ENCODE measurements around the gene PFDN1. TPM values are rescaled to one million over a fixed set of nuclear protein-coding genes. Genes with fewer than 3 reads are reported as not detected.

Gene PFDN1
- total RNA-seq, 5 donors from 2014 or later (not counting 1 experiment from before 2014, with no cell fraction given), result 26.9 to 32.2 (median 28.1) TPM

GRCh38 chr5:140297283-140297682, 5.6 kb downstream of the PFDN1 start:
- Mint-ChIP-seq H3K9me3 (no peaks in the 10 kb centered on the region), H3K36me3 (peaks cover 24% of the 10 kb centered on the region), H3K27ac (no peak overlapping the region), H3K27me3 (no peaks in the 10 kb centered on the region), H3K4me1 (peaks cover 67 to 76% (median 72%) of the 10 kb centered on the region in 3 donors), H3K4me3 (no peak overlapping the region)
- H3K27ac ChIP-seq (ENCODE audit: low read length), result no peak overlapping the region
- POLR2A ChIA-PET, result no interaction called here
- WGBS (ENCODE audit: insufficient coverage), result 96% methylated on average over 4 of the region's 5 CpGs
- H3K4me1 ChIP-seq (ENCODE audit: control insufficient read depth in 1 of 2, extremely low read depth in 1 of 2, insufficient read depth in 2 of 2, low read length in 2 of 2), result peaks cover 3 to 23% of the 10 kb centered on the region in 2 experiments
- no peaks in the 10 kb centered on the region for H3K27me3 ChIP-seq (replicated peaks in 1 of 2; ENCODE audit: control insufficient read depth in 2 of 2, extremely low read depth in 1 of 2, insufficient read depth in 2 of 2, low read length in 1 of 2)
- no peak overlapping the region for H3K4me3 ChIP-seq (ENCODE audit: control insufficient read depth in 1 of 2, extremely low read depth in 1 of 2, low read length in 1 of 2)
- CTCF ChIA-PET, result no interaction called here
- DNase-seq, result no peak
- peaks cover 0 to 15% of the 10 kb centered on the region in 2 donors for H3K36me3 ChIP-seq (ENCODE audit: control insufficient read depth in 2 of 2, extremely low read depth in 1 of 2, insufficient read depth in 1 of 2, low read length in 1 of 2)
- H3K9me3 ChIP-seq, result no peaks in the 10 kb centered on the region
- ATAC-seq (replicated peaks in 1 of 4), result no peak

- Histone ChIP-seq H3K9me3 (no peaks in the 10 kb centered on the region), H3K4me1 (ENCODE audit: control insufficient read depth in 1 of 2, extremely low read depth in 1 of 2, insufficient read depth in 2 of 2, low read length in 2 of 2) (peaks cover 0 to 18% of the 10 kb centered on the region in 2 experiments), H3K36me3 (ENCODE audit: control insufficient read depth in 2 of 2, extremely low read depth in 1 of 2, insufficient read depth in 1 of 2, low read length in 1 of 2) (peaks cover 0 to 15% of the 10 kb centered on the region in 2 donors), H3K27ac (ENCODE audit: low read length) (no peak overlapping the region), H3K27me3 (replicated peaks in 1 of 2; ENCODE audit: control insufficient read depth in 2 of 2, extremely low read depth in 1 of 2, insufficient read depth in 2 of 2, low read length in 1 of 2) (no peaks in the 10 kb centered on the region), H3K4me3 (ENCODE audit: control insufficient read depth in 1 of 2, extremely low read depth in 1 of 2, low read length in 1 of 2) (no peak overlapping the region)
- Mint-ChIP-seq H3K36me3 (peaks cover 28% of the 10 kb centered on the region), H3K27ac (no peak overlapping the region), H3K4me1 (peaks cover 61 to 74% (median 68%) of the 10 kb centered on the region in 3 donors), H3K4me3 (no peak overlapping the region), H3K27me3 (no peaks in the 10 kb centered on the region), H3K9me3 (no peaks in the 10 kb centered on the region)
- POLR2A ChIA-PET, result interaction anchor here in 1 of 2 donors (0.5 kb wide), 1 partner anchor 19 kb away, joined by 7 read pairs; no protein-coding TSS in a partner anchor
- CTCF ChIA-PET, result interaction anchor here in 1 of 2 donors (0.5 to 1.0 kb wide), 3 partner anchors 32 to 1114 kb away, joined by 3 read pairs; no protein-coding TSS in a partner anchor
- no CpG with 5 or more reads among the region's 3 CpGs for WGBS (ENCODE audit: insufficient coverage)
- no peak for ATAC-seq (replicated peaks in 1 of 4)
- no peak for DNase-seq
Measured at GRCh38 chr5:140296289-140296688, 6.6 kb downstream of the PFDN1 start.

DNA sequence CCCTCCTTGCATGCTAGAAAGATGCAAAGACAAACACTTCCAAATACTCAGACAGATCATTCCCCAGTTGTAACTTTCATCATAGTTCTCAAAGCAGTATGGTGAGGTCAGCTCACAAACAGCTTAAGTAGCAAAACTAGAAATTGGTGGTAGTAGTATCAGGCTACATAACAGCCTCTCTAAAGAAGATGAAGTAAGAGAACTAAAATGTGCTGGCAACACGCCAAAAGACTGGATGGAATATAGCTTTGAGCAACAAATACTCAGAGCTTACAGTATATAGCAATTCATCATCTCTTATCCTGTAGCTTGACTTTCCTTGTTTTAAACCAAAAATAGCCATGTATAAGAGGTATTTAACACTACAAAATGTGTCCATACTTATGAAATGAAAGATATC, 7.5 kb downstream of the PFDN1 start:
- ATAC-seq (replicated peaks in 1 of 4) (no peak), DNase-seq (peak in 12 of 35 experiments; percentile 2 to 37 (median 8))

DNA sequence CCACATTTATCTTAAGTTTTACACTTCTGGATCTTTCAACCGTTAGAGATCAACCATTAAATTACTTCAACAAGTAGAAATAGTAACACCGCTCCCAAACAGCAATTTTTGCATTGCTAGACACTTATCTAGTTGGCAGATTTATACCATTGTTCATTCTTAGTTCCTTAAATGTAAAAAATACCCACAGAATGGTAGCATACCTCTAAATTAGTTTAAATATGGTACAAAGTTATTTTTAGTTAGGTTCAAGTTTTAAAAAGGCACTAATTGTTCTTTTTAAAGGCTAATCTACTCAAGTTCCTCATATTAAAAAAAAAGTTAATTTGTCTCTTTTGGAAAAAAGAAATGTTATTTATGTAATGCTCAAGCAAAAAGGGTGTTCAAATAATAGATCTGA, 8.1 kb downstream of the PFDN1 start:
- WGBS (ENCODE audit: insufficient coverage), result 33% methylated on average over 1 of the region's 2 CpGs
- POLR2A ChIA-PET, result interaction anchor here in 1 of 2 donors (0.7 kb wide), 1 partner anchor 107 kb away, joined by 3 read pairs; no protein-coding TSS in a partner anchor
- Mint-ChIP-seq H3K9me3 (no peaks in the 10 kb centered on the region), H3K4me1 (peaks cover 61 to 78% (median 68%) of the 10 kb centered on the region in 3 donors), H3K27me3 (no peaks in the 10 kb centered on the region), H3K36me3 (peaks cover 30% of the 10 kb centered on the region), H3K27ac (no peak overlapping the region), H3K4me3 (peak overlapping the region in 1 of 3 donors; percentile 9)
- Histone ChIP-seq H3K36me3 (ENCODE audit: control insufficient read depth in 2 of 2, extremely low read depth in 1 of 2, insufficient read depth in 1 of 2, low read length in 1 of 2) (peaks cover 0 to 10% of the 10 kb centered on the region in 2 donors), H3K4me3 (ENCODE audit: control insufficient read depth in 1 of 2, extremely low read depth in 1 of 2, low read length in 1 of 2) (no peak overlapping the region), H3K27me3 (replicated peaks in 1 of 2; ENCODE audit: control insufficient read depth in 2 of 2, extremely low read depth in 1 of 2, insufficient read depth in 2 of 2, low read length in 1 of 2) (no peaks in the 10 kb centered on the region), H3K4me1 (ENCODE audit: control insufficient read depth in 1 of 2, extremely low read depth in 1 of 2, insufficient read depth in 2 of 2, low read length in 2 of 2) (peaks cover 0 to 18% of the 10 kb centered on the region in 2 experiments), H3K27ac (ENCODE audit: low read length) (no peak overlapping the region), H3K9me3 (no peaks in the 10 kb centered on the region)
- no peak for ATAC-seq (replicated peaks in 1 of 4)
- CTCF ChIA-PET, result no interaction called here
- DNase-seq, result no peak

More for the DNA sequence above, 7.5 kb downstream of the PFDN1 start:
- Histone ChIP-seq H3K36me3 (ENCODE audit: control insufficient read depth in 2 of 2, extremely low read depth in 1 of 2, insufficient read depth in 1 of 2, low read length in 1 of 2) (peaks cover 0 to 15% of the 10 kb centered on the region in 2 donors), H3K4me3 (ENCODE audit: control insufficient read depth in 1 of 2, extremely low read depth in 1 of 2, low read length in 1 of 2) (no peak overlapping the region), H3K9me3 (no peaks in the 10 kb centered on the region), H3K27ac (ENCODE audit: low read length) (no peak overlapping the region), H3K4me1 (ENCODE audit: control insufficient read depth in 1 of 2, extremely low read depth in 1 of 2, insufficient read depth in 2 of 2, low read length in 2 of 2) (peaks cover 0 to 18% of the 10 kb centered on the region in 2 experiments), H3K27me3 (replicated peaks in 1 of 2; ENCODE audit: control insufficient read depth in 2 of 2, extremely low read depth in 1 of 2, insufficient read depth in 2 of 2, low read length in 1 of 2) (no peaks in the 10 kb centered on the region)
- H3K4me1 Mint-ChIP-seq, result peaks cover 62 to 74% (median 68%) of the 10 kb centered on the region in 3 donors
- H3K27ac Mint-ChIP-seq, result peak overlapping the region in 1 of 2 donors; percentile 5
- H3K9me3 Mint-ChIP-seq, result no peaks in the 10 kb centered on the region
- no peaks in the 10 kb centered on the region for H3K27me3 Mint-ChIP-seq
- no CpG with 5 or more reads among the region's 1 CpG for WGBS (ENCODE audit: insufficient coverage)
- no peak overlapping the region for H3K4me3 Mint-ChIP-seq
- H3K36me3 Mint-ChIP-seq, result peaks cover 33% of the 10 kb centered on the region
- ChIA-PET POLR2A (interaction anchor here in 1 of 2 donors (0.7 kb wide), 1 partner anchor 106 kb away, joined by 3 read pairs; no protein-coding TSS in a partner anchor), CTCF (interaction anchor here in 1 of 2 donors (1.0 kb wide), 1 partner anchor 31 kb away, joined by 3 read pairs; no protein-coding TSS in a partner anchor)

DNA sequence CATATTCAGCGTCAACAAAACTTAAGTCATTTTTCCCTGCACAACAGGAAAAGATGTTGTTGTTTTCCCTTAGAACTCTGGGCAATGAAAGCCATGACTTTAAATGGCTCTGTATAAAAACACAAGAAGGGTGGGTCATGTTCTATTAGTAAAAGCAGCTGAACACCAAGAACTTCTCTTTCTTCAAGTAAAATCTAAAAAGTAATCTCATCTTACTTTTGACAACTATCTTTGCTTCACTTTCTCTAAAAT, 9.1 kb downstream of the PFDN1 start:
- ChIA-PET POLR2A (no interaction called here), CTCF (no interaction called here)
- H3K4me3 ChIP-seq (ENCODE audit: control insufficient read depth in 1 of 2, extremely low read depth in 1 of 2, low read length in 1 of 2), result no peak overlapping the region
- Mint-ChIP-seq H3K4me1 (peaks cover 66 to 84% (median 71%) of the 10 kb centered on the region in 3 donors), H3K36me3 (peaks cover 29% of the 10 kb centered on the region), H3K27me3 (no peaks in the 10 kb centered on the region), H3K4me3 (no peak overlapping the region), H3K27ac (no peak overlapping the region), H3K9me3 (no peaks in the 10 kb centered on the region)
- no peaks in the 10 kb centered on the region for H3K9me3 ChIP-seq
- no CpG with 5 or more reads among the region's 1 CpG for WGBS (ENCODE audit: insufficient coverage)
- no peaks in the 10 kb centered on the region for H3K27me3 ChIP-seq (replicated peaks in 1 of 2; ENCODE audit: control insufficient read depth in 2 of 2, extremely low read depth in 1 of 2, insufficient read depth in 2 of 2, low read length in 1 of 2)
- ATAC-seq (replicated peaks in 1 of 4) (no peak), DNase-seq (no peak)
- peaks cover 0 to 5% of the 10 kb centered on the region in 2 donors for H3K36me3 ChIP-seq (ENCODE audit: control insufficient read depth in 2 of 2, extremely low read depth in 1 of 2, insufficient read depth in 1 of 2, low read length in 1 of 2)
- H3K27ac ChIP-seq (ENCODE audit: low read length), result no peak overlapping the region
- H3K4me1 ChIP-seq (ENCODE audit: control insufficient read depth in 1 of 2, extremely low read depth in 1 of 2, insufficient read depth in 2 of 2, low read length in 2 of 2), result peaks cover 0 to 18% of the 10 kb centered on the region in 2 experiments

GRCh38 chr5:140293091-140293848, 9.6 kb downstream of the PFDN1 start:
- no peaks in the 10 kb centered on the region for H3K27me3 ChIP-seq (replicated peaks in 1 of 2; ENCODE audit: control insufficient read depth in 2 of 2, extremely low read depth in 1 of 2, insufficient read depth in 2 of 2, low read length in 1 of 2)
- DNase-seq (peak in 1 of 35 experiments; percentile 8), ATAC-seq (replicated peaks in 1 of 4) (peak in 2 of 4 experiments; percentile 23 to 42)
- H3K36me3 Mint-ChIP-seq, result peaks cover 27% of the 10 kb centered on the region
- no peak overlapping the region for H3K4me3 ChIP-seq (ENCODE audit: control insufficient read depth in 1 of 2, extremely low read depth in 1 of 2, low read length in 1 of 2)
- H3K27ac Mint-ChIP-seq, result peak overlapping the region in 1 of 2 donors; percentile 14
- H3K27ac ChIP-seq (ENCODE audit: low read length), result no peak overlapping the region
- no peaks in the 10 kb centered on the region for H3K9me3 Mint-ChIP-seq
- no CpG with 5 or more reads among the region's 4 CpGs for WGBS (ENCODE audit: insufficient coverage)
- CTCF ChIA-PET, result interaction anchor here in 1 of 2 donors (1.0 kb wide), 1 partner anchor 49 kb away, joined by 3 read pairs; no protein-coding TSS in a partner anchor
- no peaks in the 10 kb centered on the region for H3K9me3 ChIP-seq
- peak overlapping the region in 1 of 3 donors; percentile 38 for H3K4me3 Mint-ChIP-seq
- no peaks in the 10 kb centered on the region for H3K27me3 Mint-ChIP-seq
- H3K4me1 ChIP-seq (ENCODE audit: control insufficient read depth in 1 of 2, extremely low read depth in 1 of 2, insufficient read depth in 2 of 2, low read length in 2 of 2), result peaks cover 0 to 18% of the 10 kb centered on the region in 2 experiments
- POLR2A ChIA-PET, result no interaction called here
- H3K4me1 Mint-ChIP-seq, result peaks cover 64 to 83% (median 70%) of the 10 kb centered on the region in 3 donors
- peaks cover 0 to 5% of the 10 kb centered on the region in 2 donors for H3K36me3 ChIP-seq (ENCODE audit: control insufficient read depth in 2 of 2, extremely low read depth in 1 of 2, insufficient read depth in 1 of 2, low read length in 1 of 2)
